ENCODE data around the gene ATAD2B.

- TF ChIP-seq CTCF (IDR thresholded peaks at IDR 0.05 in 4 of 5, conservative IDR thresholded peaks at IDR 0.05 in 1 of 5) = no peak
- TF ChIP-seq POLR2A (IDR thresholded peaks at IDR 0.05) = no peak
These were observed 117.8 kb downstream of the ATAD2B start for GRCh38 chr2:23809150-23809549.

All from gastrocnemius medialis (tissue), 4 donors.